Thyroid gland (tissue), 4 donors: ENCODE measurements around the gene KPTN. TPM values are rescaled to one million over a fixed set of nuclear protein-coding genes. Genes with fewer than 3 reads are reported as not detected.
A peak's percentile ranks its signal among the peaks of the same experiment; 100 is the strongest.

Experiments
- DNase-seq, 2 donors: peaks; one replicate each; pipeline ENCODE4 v3.0.0-alpha.2; 2019
- H3K27ac ChIP-seq, 3 donors: fragments of 200-600 bp; sonication (generic); 1 replicate in 2 of 3; 2 replicates in 1 of 3; pipeline ENCODE4 v1.5.1; 2016 to 2019; ENCODE audit warnings: mild to moderate bottlenecking in 1 of 3, moderate library complexity in 1 of 3
- H3K27me3 ChIP-seq: fragments of 200-600 bp; sonication (generic); one replicate; pipeline ENCODE4 v1.5.1; 2019
- H3K36me3 ChIP-seq, 2 donors: fragments of 200-600 bp; sonication (generic); one replicate each; pipeline ENCODE4 v1.5.1; 2016 to 2019
- H3K4me1 ChIP-seq, 2 donors: fragments of 200-600 bp; sonication (generic); one replicate each; pipeline ENCODE4 v1.5.1; 2017 to 2019
- H3K4me3 ChIP-seq, 3 donors: fragments of 200-600 bp; sonication (generic); replicated peaks in 1 of 3; 1 replicate in 2 of 3; 2 replicates in 1 of 3; pipeline ENCODE4 v1.5.1; 2016; ENCODE audit warnings: mild to moderate bottlenecking in 1 of 3
- H3K9me3 ChIP-seq: fragments of 200-600 bp; sonication (generic); one replicate; pipeline ENCODE4 v1.5.1; 2017
- CTCF ChIP-seq, 6 experiments: fragments of 200-600 bp in 3 of 6; fragments of 450-650 bp in 3 of 6; sonication (generic) in 3 of 6; IDR thresholded peaks; one replicate each; pipeline ENCODE4 v1.5.1; 2016 to 2019; ENCODE audit warnings: antibody characterized with exemption in 6 of 6, mild to moderate bottlenecking in 2 of 6, inconsistent platforms in 1 of 6, moderate library complexity in 1 of 6
- POLR2A ChIP-seq, 2 donors: fragments of 450-650 bp; IDR thresholded peaks; one replicate each; pipeline ENCODE4 v1.6.1; 2017; ENCODE audit warnings: antibody characterized with exemption in 2 of 2, mild to moderate bottlenecking in 2 of 2, moderate library complexity in 1 of 2
- WGBS, 2 donors: methylation state at CpG; one replicate each; pipeline ENCODE4 v1.1.5; 2017; 5-methylcytosine and 5-hydroxymethylcytosine counted together
- intact Hi-C: fragments of 100-400 bp; cut with DNase I; formaldehyde crosslinking; loops from one replicate; pipeline ENCODE4 v1.15.1; 2023
- total RNA-seq, 4 donors: library from RNA; depleted of rRNA; stranded (reverse); fragments of >200 nt; gene quantifications; one replicate each; pipeline ENCODE4 v1.2.3, GENCODE V29; 2016

Gene KPTN
- total RNA-seq = 1 to 10 TPM; 7.0 to 8.9 (median 7.3) TPM

GRCh38 chr19:47483800-47484690 is at the start of gene KPTN:
KPTN (minus strand) TSS chr19:47484219; CDS start chr19:47484160, 59 bp downstream.
- peak within 1 kb of the TSS; percentile 52 to 56 (median 54) for H3K4me3 ChIP-seq
- intact Hi-C loops = no loop called here
- 3 to 11% methylated on average over 8 to 34 of the region's 57 CpGs for WGBS, 2 donors
- TF ChIP-seq CTCF (IDR thresholded peaks at IDR 0.05) (peak; percentile 72 to 88 (median 78)), POLR2A (IDR thresholded peaks at IDR 0.05) (peak in 1 of 2 donors; percentile 47)
- peaks cover under 1 to 6% of the 10 kb centered on the region in 2 donors for H3K36me3 ChIP-seq
- no peaks in the 10 kb centered on the region for H3K9me3 ChIP-seq
- H3K27me3 ChIP-seq = no peaks in the 10 kb centered on the region
- DNase-seq = peak; percentile 84 to 87
- H3K4me1 ChIP-seq = peaks cover 5 to 22% of the 10 kb centered on the region in 2 donors
- peak within 1 kb of the TSS; percentile 75 to 83 (median 79) for H3K27ac ChIP-seq

GRCh38 chr19:47531640-47532387 is 47.8 kb upstream of the KPTN start:
- Histone ChIP-seq H3K27me3 (no peaks in the 10 kb centered on the region), H3K4me3 (no peak overlapping the region), H3K36me3 (no peaks in the 10 kb centered on the region), H3K4me1 (no peaks in the 10 kb centered on the region), H3K27ac (no peak overlapping the region), H3K9me3 (no peaks in the 10 kb centered on the region)
- DNase-seq = no peak
- WGBS, 2 donors = 66 to 71% methylated on average over 7 to 13 of the region's 14 CpGs
- TF ChIP-seq POLR2A (IDR thresholded peaks at IDR 0.05) = no peak
- no peak for TF ChIP-seq CTCF (IDR thresholded peaks at IDR 0.05)
- intact Hi-C loops = no loop called here

- DNase-seq = no peak
- Histone ChIP-seq H3K4me1 (peaks cover 0 to 4% of the 10 kb centered on the region in 2 donors), H3K27ac (no peak overlapping the region), H3K36me3 (no peaks in the 10 kb centered on the region), H3K4me3 (no peak overlapping the region), H3K27me3 (no peaks in the 10 kb centered on the region), H3K9me3 (no peaks in the 10 kb centered on the region)
- intact Hi-C loops = no loop called here
- 84 to 86% methylated on average over 4 to 11 of the region's 16 CpGs for WGBS, 2 donors
- TF ChIP-seq CTCF (IDR thresholded peaks at IDR 0.05) (no peak), POLR2A (IDR thresholded peaks at IDR 0.05) (no peak)
Observed at GRCh38 chr19:47529018-47529742, 45.2 kb upstream of the KPTN start.

GRCh38 chr19:47526798-47527197 is 42.8 kb upstream of the KPTN start:
- TF ChIP-seq CTCF (IDR thresholded peaks at IDR 0.05) (no peak), POLR2A (IDR thresholded peaks at IDR 0.05) (no peak)
- no peak overlapping the region for H3K27ac ChIP-seq
- WGBS, 2 donors = 92 to 93% methylated on average over 3 of the region's 3 CpGs
- no peak overlapping the region for H3K4me3 ChIP-seq
- no peaks in the 10 kb centered on the region for H3K27me3 ChIP-seq
- no peaks in the 10 kb centered on the region for H3K9me3 ChIP-seq
- DNase-seq = no peak
- intact Hi-C loops = no loop called here
- H3K36me3 ChIP-seq = no peaks in the 10 kb centered on the region
- H3K4me1 ChIP-seq = peaks cover 12 to 20% of the 10 kb centered on the region in 2 donors
